Right ventricle myocardium superior (tissue), 1 donor: ENCODE measurements around the gene LTBP1. TPM values are rescaled to one million over a fixed set of nuclear protein-coding genes. Genes with fewer than 3 reads are reported as not detected.

Experiments used
- ATAC-seq: fragments of 200-7000 bp; cut with Tn5 transposase; one replicate; pipeline ENCODE4 v1.9.1; 2020; ENCODE audit warnings: mild to moderate bottlenecking; ENCODE audit not compliant: poor library complexity
- DNase-seq: peaks from one replicate; pipeline ENCODE4 v3.0.0-alpha.2; 2020
- intact Hi-C: fragments of 100-400 bp; cut with DNase I; formaldehyde crosslinking; loops from one replicate; pipeline ENCODE4 v1.11.2; 2022
- total RNA-seq: library from RNA; stranded (reverse); fragmentation: NEBNext Ultra II Directional; extraction: Animal tissue kit (Norgen Biotek cat#: 25700); gene quantifications from one replicate; pipeline ENCODE4 v1.2.1, GENCODE V29; 2021
- donor health status: DM: no; HTN: yes; CAD: no; lungs with severe emphysema.

LTBP1 gene
- total RNA-seq, 1 donor from 2014 or later, result 79.9 TPM

GRCh38 chr2:33318456-33318855 is 371.7 kb downstream of the LTBP1 start:
- ATAC-seq (no peak), DNase-seq (no peak)
- intact Hi-C loops, result no loop called here

- no peak for DNase-seq
- no peak for ATAC-seq
- intact Hi-C loops, result no loop called here
Measured at GRCh38 chr2:33320573-33320972, 373.8 kb downstream of the LTBP1 start.

- intact Hi-C loops, result no loop called here
- no peak for DNase-seq
- no peak for ATAC-seq
Measured at GRCh38 chr2:33321236-33321771, 374.6 kb downstream of the LTBP1 start.

- DNase-seq, result peak; percentile 53
- ATAC-seq, result peak; percentile 87
- intact Hi-C loops, result no loop called here
Measured at GRCh38 chr2:33321876-33322483, 375.2 kb downstream of the LTBP1 start.

- intact Hi-C loops, result no loop called here
- ATAC-seq, result no peak
- DNase-seq, result no peak
Measured at GRCh38 chr2:33322612-33323011, 375.9 kb downstream of the LTBP1 start.

- DNase-seq, result no peak
- no peak for ATAC-seq
- intact Hi-C loops, result no loop called here
Measured at GRCh38 chr2:33323957-33324356, 377.2 kb downstream of the LTBP1 start.

- DNase-seq (no peak), ATAC-seq (no peak)
- intact Hi-C loops, result no loop called here
Measured at GRCh38 chr2:33326100-33326499, 379.3 kb downstream of the LTBP1 start.

- intact Hi-C loops, result no loop called here
- ATAC-seq (no peak), DNase-seq (no peak)
Measured at GRCh38 chr2:33333433-33333832, 386.7 kb downstream of the LTBP1 start.

GRCh38 chr2:33334083-33334482 is 387.3 kb downstream of the LTBP1 start:
- ATAC-seq (no peak), DNase-seq (no peak)
- intact Hi-C loops, result no loop called here

GRCh38 chr2:33335516-33335915 is 388.8 kb downstream of the LTBP1 start:
- ATAC-seq, result no peak
- intact Hi-C loops, result no loop called here
- no peak for DNase-seq

- DNase-seq, result no peak
- ATAC-seq, result no peak
- intact Hi-C loops, result no loop called here
Measured at GRCh38 chr2:33336036-33336625, 389.4 kb downstream of the LTBP1 start.

- intact Hi-C loops, result no loop called here
- ATAC-seq (no peak), DNase-seq (no peak)
Measured at GRCh38 chr2:33337385-33337960, 390.7 kb downstream of the LTBP1 start.

- intact Hi-C loops, result no loop called here
- DNase-seq, result no peak
- no peak for ATAC-seq
Measured at GRCh38 chr2:33337981-33338380, 391.2 kb downstream of the LTBP1 start.

- ATAC-seq (no peak), DNase-seq (no peak)
- intact Hi-C loops, result no loop called here
Measured at GRCh38 chr2:33339269-33339668, 392.5 kb downstream of the LTBP1 start.

GRCh38 chr2:33340280-33340679 is 393.5 kb downstream of the LTBP1 start:
- DNase-seq, result peak; percentile 92
- ATAC-seq, result peak; percentile 93
- intact Hi-C loops, result no loop called here

- ATAC-seq (no peak), DNase-seq (no peak)
- intact Hi-C loops, result no loop called here
Measured at GRCh38 chr2:33342171-33342570, 395.4 kb downstream of the LTBP1 start.

- intact Hi-C loops, result no loop called here
- DNase-seq (no peak), ATAC-seq (no peak)
Measured at GRCh38 chr2:33342705-33343104, 396.0 kb downstream of the LTBP1 start.

GRCh38 chr2:33343387-33343895 is 396.7 kb downstream of the LTBP1 start:
- no peak for DNase-seq
- intact Hi-C loops, result no loop called here
- no peak for ATAC-seq

- DNase-seq (no peak), ATAC-seq (no peak)
- intact Hi-C loops, result no loop called here
Measured at GRCh38 chr2:33344230-33344629, 397.5 kb downstream of the LTBP1 start.

GRCh38 chr2:33347856-33348255 is 401.1 kb downstream of the LTBP1 start:
- intact Hi-C loops, result no loop called here
- no peak for ATAC-seq
- DNase-seq, result no peak
